Measurements from ENCODE around the gene SCIN. TPM values are rescaled to one million over a fixed set of nuclear protein-coding genes. Genes with fewer than 3 reads are reported as not detected.
"Not testable (repeated sequence)": the region's sequence is repeated elsewhere in the genome, so short reads cannot be mapped to it uniquely, and the experiment has no call there.

Gene SCIN
- total RNA-seq, 1 experiment from 2014 or later, result not detected

DNA sequence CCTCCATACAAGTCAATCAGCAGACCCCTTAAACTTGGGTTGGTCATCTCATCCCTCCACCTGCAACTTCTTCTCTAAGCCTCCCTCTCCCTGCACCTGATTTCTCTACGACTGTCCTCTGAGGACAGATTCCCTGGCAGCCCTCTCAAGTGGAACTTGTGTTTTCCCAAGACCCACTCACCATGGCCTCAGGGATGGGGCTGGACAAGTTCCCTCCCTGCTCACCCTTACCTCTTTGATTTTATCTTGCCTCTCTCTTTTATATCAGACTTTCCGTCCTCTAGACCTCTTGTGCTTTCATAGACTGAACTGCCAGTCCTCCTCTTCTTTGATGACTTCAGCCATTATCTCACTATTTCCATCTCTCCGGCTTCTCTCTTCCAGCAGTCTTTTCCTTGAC is 70.7 kb downstream of the SCIN start:
- Mint-ChIP-seq H3K27ac (ENCODE audit: low read depth, unreplicated experiment) (no peak overlapping the region), H3K27me3 (ENCODE audit: insufficient read depth, unreplicated experiment) (no peaks in the 10 kb centered on the region), H3K4me1 (ENCODE audit: insufficient read depth, unreplicated experiment) (no peaks in the 10 kb centered on the region), H3K36me3 (ENCODE audit: insufficient read depth, unreplicated experiment) (no peaks in the 10 kb centered on the region), H3K4me3 (ENCODE audit: unreplicated experiment) (no peak overlapping the region), H3K9me3 (ENCODE audit: unreplicated experiment) (no peaks in the 10 kb centered on the region)
- TF ChIP-seq, protein P1, sequence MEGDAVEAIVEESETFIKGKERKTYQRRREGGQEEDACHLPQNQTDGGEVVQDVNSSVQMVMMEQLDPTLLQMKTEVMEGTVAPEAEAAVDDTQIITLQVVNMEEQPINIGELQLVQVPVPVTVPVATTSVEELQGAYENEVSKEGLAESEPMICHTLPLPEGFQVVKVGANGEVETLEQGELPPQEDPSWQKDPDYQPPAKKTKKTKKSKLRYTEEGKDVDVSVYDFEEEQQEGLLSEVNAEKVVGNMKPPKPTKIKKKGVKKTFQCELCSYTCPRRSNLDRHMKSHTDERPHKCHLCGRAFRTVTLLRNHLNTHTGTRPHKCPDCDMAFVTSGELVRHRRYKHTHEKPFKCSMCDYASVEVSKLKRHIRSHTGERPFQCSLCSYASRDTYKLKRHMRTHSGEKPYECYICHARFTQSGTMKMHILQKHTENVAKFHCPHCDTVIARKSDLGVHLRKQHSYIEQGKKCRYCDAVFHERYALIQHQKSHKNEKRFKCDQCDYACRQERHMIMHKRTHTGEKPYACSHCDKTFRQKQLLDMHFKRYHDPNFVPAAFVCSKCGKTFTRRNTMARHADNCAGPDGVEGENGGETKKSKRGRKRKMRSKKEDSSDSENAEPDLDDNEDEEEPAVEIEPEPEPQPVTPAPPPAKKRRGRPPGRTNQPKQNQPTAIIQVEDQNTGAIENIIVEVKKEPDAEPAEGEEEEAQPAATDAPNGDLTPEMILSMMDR (IDR thresholded peaks at IDR 0.05; ENCODE audit: unreplicated experiment), result no peak
- CTCF ChIA-PET, result interaction anchor here (1.2 to 2.3 kb wide), 5 partner anchors 10 to 620 kb away, joined by 3 to 11 read pairs (median 3); no protein-coding TSS in a partner anchor
- BruUV-seq (replicated peaks), result no TSS peak
- intact Hi-C loops (cut with micrococcal nuclease), result no loop called here
- POLR2A ChIA-PET, result no interaction called here
- no peak for DNase-seq (ENCODE audit: unreplicated experiment)

DNA sequence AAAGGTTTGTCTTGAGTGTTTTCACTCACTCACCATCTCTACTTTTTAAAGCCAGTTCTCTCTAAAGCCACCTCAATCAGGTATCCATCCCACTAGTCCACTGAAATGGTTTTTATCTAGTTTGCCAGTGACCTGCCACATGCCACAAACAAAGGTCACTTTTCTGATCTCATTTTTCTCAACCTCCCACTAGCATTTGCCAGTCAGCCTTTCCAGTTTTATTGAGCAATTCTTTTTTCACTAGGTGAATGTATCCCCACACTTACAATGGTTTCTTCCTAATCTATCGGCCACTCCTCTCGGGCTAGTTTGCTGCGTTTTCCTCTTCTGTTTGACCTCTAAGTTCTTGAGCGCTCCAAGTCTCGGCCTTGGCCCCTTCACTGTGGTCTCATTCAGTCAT is 72.0 kb downstream of the SCIN start:
- CTCF ChIA-PET, result interaction anchor here (0.6 to 2.3 kb wide), 4 partner anchors 15 to 638 kb away, joined by 3 to 11 read pairs (median 3); no protein-coding TSS in a partner anchor
- H3K9me3 Mint-ChIP-seq (ENCODE audit: unreplicated experiment), result no peaks in the 10 kb centered on the region
- H3K4me1 Mint-ChIP-seq (ENCODE audit: insufficient read depth, unreplicated experiment), result peaks cover 4% of the 10 kb centered on the region
- no peak for DNase-seq (ENCODE audit: unreplicated experiment)
- H3K4me3 Mint-ChIP-seq (ENCODE audit: unreplicated experiment), result no peak overlapping the region
- H3K27me3 Mint-ChIP-seq (ENCODE audit: insufficient read depth, unreplicated experiment), result no peaks in the 10 kb centered on the region
- POLR2A ChIA-PET, result no interaction called here
- TF ChIP-seq, protein P1 (IDR thresholded peaks at IDR 0.05; ENCODE audit: unreplicated experiment), result no peak
- intact Hi-C loops (cut with micrococcal nuclease), result no loop called here
- BruUV-seq (replicated peaks), result no TSS peak
- H3K27ac Mint-ChIP-seq (ENCODE audit: low read depth, unreplicated experiment), result no peak overlapping the region
- H3K36me3 Mint-ChIP-seq (ENCODE audit: insufficient read depth, unreplicated experiment), result no peaks in the 10 kb centered on the region

DNA sequence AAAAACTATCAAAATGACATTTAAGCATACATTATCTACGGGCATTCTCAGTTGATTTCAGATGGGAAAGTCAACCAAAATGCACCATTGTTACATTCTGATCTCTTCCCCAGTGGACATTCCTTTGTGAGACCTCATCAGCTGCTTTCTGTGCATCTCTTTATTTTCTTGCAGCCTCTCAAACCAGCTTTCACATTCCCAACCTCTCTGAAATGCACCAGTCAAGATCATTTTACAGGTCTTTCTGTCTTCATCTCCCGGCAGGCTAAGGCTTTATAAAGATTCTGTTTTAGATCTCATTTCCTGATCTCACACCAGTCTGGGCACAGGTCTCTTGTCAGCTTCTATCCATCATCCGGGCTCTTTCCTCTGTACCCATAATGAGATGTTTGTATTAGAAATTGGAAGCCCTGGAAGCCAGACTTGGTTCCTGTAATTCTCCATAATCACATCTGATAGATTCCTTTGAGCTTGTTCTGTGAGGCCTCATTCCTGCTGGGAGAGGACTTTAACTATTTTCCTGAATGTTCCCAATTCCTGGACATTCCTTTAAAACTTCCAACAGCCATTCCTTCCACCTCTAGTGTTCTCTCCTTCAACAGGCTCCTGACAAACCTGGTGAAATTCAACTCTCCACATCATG is 72.6 kb downstream of the SCIN start:
- BruUV-seq (replicated peaks), result no TSS peak
- Mint-ChIP-seq H3K27ac (ENCODE audit: low read depth, unreplicated experiment) (no peak overlapping the region), H3K36me3 (ENCODE audit: insufficient read depth, unreplicated experiment) (no peaks in the 10 kb centered on the region), H3K9me3 (ENCODE audit: unreplicated experiment) (no peaks in the 10 kb centered on the region), H3K27me3 (ENCODE audit: insufficient read depth, unreplicated experiment) (no peaks in the 10 kb centered on the region), H3K4me3 (ENCODE audit: unreplicated experiment) (no peak overlapping the region), H3K4me1 (ENCODE audit: insufficient read depth, unreplicated experiment) (peaks cover 4% of the 10 kb centered on the region)
- ChIA-PET CTCF (interaction anchor here (0.7 to 1.2 kb wide), 3 partner anchors 43 to 637 kb away, joined by 3 read pairs; no protein-coding TSS in a partner anchor), POLR2A (no interaction called here)
- no peak for DNase-seq (ENCODE audit: unreplicated experiment)
- TF ChIP-seq, protein P1 (IDR thresholded peaks at IDR 0.05; ENCODE audit: unreplicated experiment), result no peak
- intact Hi-C loops (cut with micrococcal nuclease), result no loop called here

DNA sequence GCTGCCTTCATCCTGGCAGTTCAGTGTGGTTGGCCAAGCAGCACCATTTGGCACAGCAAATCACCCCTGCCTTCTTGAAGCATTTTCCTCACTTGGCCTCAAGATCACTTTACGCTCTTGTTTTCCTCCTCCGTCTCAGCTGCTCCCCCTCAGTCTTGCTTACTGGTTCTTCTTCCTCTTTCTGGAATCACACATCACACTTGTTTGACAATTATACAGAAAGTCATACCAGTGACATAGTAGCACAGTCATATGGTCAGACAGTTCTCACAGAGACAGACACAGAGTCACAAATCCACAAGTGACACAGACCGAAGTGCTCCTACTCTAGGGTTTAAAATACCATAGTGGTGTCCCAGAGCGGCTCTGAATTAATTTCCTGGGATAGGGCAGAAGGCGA is 73.1 kb downstream of the SCIN start:
- no TSS peak for BruUV-seq (replicated peaks)
- H3K36me3 Mint-ChIP-seq (ENCODE audit: insufficient read depth, unreplicated experiment), result no peaks in the 10 kb centered on the region
- no peak overlapping the region for H3K27ac Mint-ChIP-seq (ENCODE audit: low read depth, unreplicated experiment)
- POLR2A ChIA-PET, result no interaction called here
- intact Hi-C loops (cut with micrococcal nuclease), result no loop called here
- no peak overlapping the region for H3K4me3 Mint-ChIP-seq (ENCODE audit: unreplicated experiment)
- peaks cover 4% of the 10 kb centered on the region for H3K4me1 Mint-ChIP-seq (ENCODE audit: insufficient read depth, unreplicated experiment)
- CTCF ChIA-PET, result interaction anchor here (0.7 to 1.2 kb wide), 3 partner anchors 43 to 637 kb away, joined by 3 read pairs; no protein-coding TSS in a partner anchor
- H3K9me3 Mint-ChIP-seq (ENCODE audit: unreplicated experiment), result no peaks in the 10 kb centered on the region
- DNase-seq (ENCODE audit: unreplicated experiment), result no peak
- TF ChIP-seq, protein P1 (IDR thresholded peaks at IDR 0.05; ENCODE audit: unreplicated experiment), result no peak
- H3K27me3 Mint-ChIP-seq (ENCODE audit: insufficient read depth, unreplicated experiment), result no peaks in the 10 kb centered on the region

DNA sequence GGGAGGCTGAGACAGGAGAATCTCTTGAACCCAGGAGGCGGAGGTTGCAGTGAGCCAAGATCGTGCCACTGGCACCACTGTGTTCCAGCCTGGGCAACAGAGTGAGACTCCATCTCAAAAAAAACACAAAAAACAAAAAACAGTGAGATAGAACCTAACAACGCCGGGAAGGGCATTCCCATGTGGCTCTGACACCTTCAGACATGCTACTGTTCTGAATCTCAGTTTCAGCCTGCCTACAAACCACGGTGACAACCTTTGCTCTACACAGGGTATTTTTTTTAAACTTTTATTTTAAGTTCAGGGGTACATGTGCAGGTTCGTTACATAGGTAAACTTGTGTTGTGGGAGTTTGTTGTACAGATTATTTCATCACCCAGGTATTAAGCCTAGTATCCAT is 74.7 kb downstream of the SCIN start:
- H3K4me1 Mint-ChIP-seq (ENCODE audit: insufficient read depth, unreplicated experiment); H3K36me3 Mint-ChIP-seq (ENCODE audit: insufficient read depth, unreplicated experiment); H3K27ac Mint-ChIP-seq (ENCODE audit: low read depth, unreplicated experiment); H3K9me3 Mint-ChIP-seq (ENCODE audit: unreplicated experiment); BruUV-seq (replicated peaks); DNase-seq (ENCODE audit: unreplicated experiment); H3K27me3 Mint-ChIP-seq (ENCODE audit: insufficient read depth, unreplicated experiment); POLR2A ChIA-PET; intact Hi-C loops (cut with micrococcal nuclease); H3K4me3 Mint-ChIP-seq (ENCODE audit: unreplicated experiment): not testable (repeated sequence)
- CTCF ChIA-PET, result interaction anchor here (0.6 kb wide), 1 partner anchor 473 kb away, joined by 3 read pairs; no protein-coding TSS in a partner anchor

Data from MCF 10A (cell line).